ENCODE measurements around the gene DXO.
"Not testable (repeated sequence)": the region's sequence is repeated elsewhere in the genome, so short reads cannot be mapped to it uniquely, and the experiment has no call there.

DXO gene

GRCh38 chr6:31971993-31972708 lies at the start of gene DXO:
DXO (minus strand) TSS chr6:31972138; CDS start chr6:31971675, 463 bp downstream.
- DNase-seq (ENCODE audit: extremely low read depth in 1 of 2, low read depth in 1 of 2) = peak; percentile 98

- DNase-seq (ENCODE audit: extremely low read depth in 1 of 2, low read depth in 1 of 2) = not testable (repeated sequence)
These were observed 42.6 kb upstream of the DXO start, which contains the start of gene C4B for GRCh38 chr6:32014547-32014946. C4B (plus strand) TSS chr6:32014795; CDS start chr6:32014846, 51 bp downstream.

GRCh38 chr6:32013738-32014137 lies 41.8 kb upstream of the DXO start:
- not testable (repeated sequence) for DNase-seq (ENCODE audit: extremely low read depth in 1 of 2, low read depth in 1 of 2)

GRCh38 chr6:32012941-32013617 lies 41.1 kb upstream of the DXO start:
- DNase-seq (ENCODE audit: extremely low read depth in 1 of 2, low read depth in 1 of 2) = not testable (repeated sequence)

GRCh38 chr6:32010856-32011530 lies 39.1 kb upstream of the DXO start:
- DNase-seq (ENCODE audit: extremely low read depth in 1 of 2, low read depth in 1 of 2) = not testable (repeated sequence)

GRCh38 chr6:32009537-32009936 lies 37.6 kb upstream of the DXO start:
- DNase-seq (ENCODE audit: extremely low read depth in 1 of 2, low read depth in 1 of 2) = not testable (repeated sequence)

- DNase-seq (ENCODE audit: extremely low read depth in 1 of 2, low read depth in 1 of 2) = not testable (repeated sequence)
These were observed 36.7 kb upstream of the DXO start for GRCh38 chr6:32008616-32009015.

- not testable (repeated sequence) for DNase-seq (ENCODE audit: extremely low read depth in 1 of 2, low read depth in 1 of 2)
These were observed 36.1 kb upstream of the DXO start for GRCh38 chr6:32008037-32008436.

GRCh38 chr6:32007086-32007485 lies 35.1 kb upstream of the DXO start:
- DNase-seq (ENCODE audit: extremely low read depth in 1 of 2, low read depth in 1 of 2) = not testable (repeated sequence)

- DNase-seq (ENCODE audit: extremely low read depth in 1 of 2, low read depth in 1 of 2) = not testable (repeated sequence)
These were observed 34.1 kb upstream of the DXO start for GRCh38 chr6:32005991-32006529.

- DNase-seq (ENCODE audit: extremely low read depth in 1 of 2, low read depth in 1 of 2) = not testable (repeated sequence)
These were observed 33.6 kb upstream of the DXO start for GRCh38 chr6:32005538-32005880.

GRCh38 chr6:32004864-32005537 lies 33.1 kb upstream of the DXO start:
- DNase-seq (ENCODE audit: extremely low read depth in 1 of 2, low read depth in 1 of 2) = not testable (repeated sequence)

GRCh38 chr6:32004393-32004792 lies 32.5 kb upstream of the DXO start:
- DNase-seq (ENCODE audit: extremely low read depth in 1 of 2, low read depth in 1 of 2) = not testable (repeated sequence)

GRCh38 chr6:32003301-32003700 lies 31.4 kb upstream of the DXO start:
- DNase-seq (ENCODE audit: extremely low read depth in 1 of 2, low read depth in 1 of 2) = not testable (repeated sequence)

- not testable (repeated sequence) for DNase-seq (ENCODE audit: extremely low read depth in 1 of 2, low read depth in 1 of 2)
These were observed 30.8 kb upstream of the DXO start for GRCh38 chr6:32002546-32003268.

- DNase-seq (ENCODE audit: extremely low read depth in 1 of 2, low read depth in 1 of 2) = not testable (repeated sequence)
These were observed 24.4 kb upstream of the DXO start for GRCh38 chr6:31996385-31996784.

- DNase-seq (ENCODE audit: extremely low read depth in 1 of 2, low read depth in 1 of 2) = not testable (repeated sequence)
These were observed 22.5 kb upstream of the DXO start for GRCh38 chr6:31994421-31994820.

GRCh38 chr6:31989363-31989762 lies 17.4 kb upstream of the DXO start:
- not testable (repeated sequence) for DNase-seq (ENCODE audit: extremely low read depth in 1 of 2, low read depth in 1 of 2)

- not testable (repeated sequence) for DNase-seq (ENCODE audit: extremely low read depth in 1 of 2, low read depth in 1 of 2)
These were observed 9.8 kb upstream of the DXO start, which contains the start of gene C4A for GRCh38 chr6:31981744-31982143. C4A (plus strand) TSS chr6:31982057; CDS start chr6:31982108, 51 bp downstream.

GRCh38 chr6:31980998-31981397 lies 9.1 kb upstream of the DXO start:
- DNase-seq (ENCODE audit: extremely low read depth in 1 of 2, low read depth in 1 of 2) = not testable (repeated sequence)

Data from stimulated activated CD8-positive, alpha-beta memory T cell treated with anti-CD3 and anti-CD28 coated beads, Interleukin-7, amount 100 ng/mL, for 48 hours (primary cell).